Kidney (tissue), 14 donors: ENCODE data around the gene SLC6A17. TPM values are rescaled to one million over a fixed set of nuclear protein-coding genes. Genes with fewer than 3 reads are reported as not detected.

ENCODE experiments used
- DNase-seq, 5 donors: peaks; one replicate each; pipeline ENCODE4 v3.0.0-alpha.2; 2013 to 2020
- FAIRE-seq: peaks from 2 replicates; lab custom pipeline; 2012; peaks lifted over from hg19 to GRCh38; lab: Jason Lieb, UNC
- H3K27ac ChIP-seq, 2 donors: one replicate each; pipeline ENCODE4 v1.7.0; 2013; ENCODE audit warnings: low read depth in 2 of 2, low read length in 2 of 2, inconsistent platforms in 1 of 2
- H3K27me3 ChIP-seq: one replicate; pipeline ENCODE4 v1.7.1; 2013; ENCODE audit warnings: low read length, inconsistent platforms; ENCODE audit not compliant: control insufficient read depth, insufficient read depth
- H3K36me3 ChIP-seq, 3 donors: one replicate each; pipeline versions ENCODE4 v1.7.0 to v1.7.1; 2013; ENCODE audit warnings: low read length in 3 of 3, control low read depth in 1 of 3, inconsistent platforms in 1 of 3; ENCODE audit not compliant: insufficient read depth in 3 of 3, control insufficient read depth in 2 of 3
- H3K4me1 ChIP-seq, 3 donors: one replicate each; pipeline versions ENCODE4 v1.7.0 to v1.7.1; 2013; ENCODE audit warnings: low read length in 3 of 3, inconsistent platforms in 1 of 3, low read depth in 1 of 3; ENCODE audit not compliant: control insufficient read depth in 2 of 3, insufficient read depth in 2 of 3
- H3K4me3 ChIP-seq, 3 donors: one replicate each; pipeline versions ENCODE4 v1.7.0 to v1.8.1; 2013; ENCODE audit warnings: low read length in 3 of 3, control low read depth in 1 of 3, inconsistent platforms in 1 of 3
- H3K9ac ChIP-seq, 3 donors: one replicate each; pipeline versions ENCODE4 v1.7.0 to v1.7.1; 2013; ENCODE audit warnings: low read length in 3 of 3, control low read depth in 1 of 3, inconsistent platforms in 1 of 3
- H3K9me3 ChIP-seq, 3 donors: one replicate each; pipeline versions ENCODE4 v1.7.0 to v1.7.1; 2013; ENCODE audit warnings: low read length in 3 of 3, control low read depth in 1 of 3, inconsistent platforms in 1 of 3; ENCODE audit not compliant: control insufficient read depth in 2 of 3, insufficient read depth in 1 of 3
- CTCF ChIP-seq: IDR thresholded peaks from 3 replicates; pipeline ENCODE4 v1.5.1; 2012; ENCODE audit warnings: mild to moderate bottlenecking, moderate library complexity, borderline replicate concordance; ENCODE audit not compliant: insufficient read depth; ENCODE audit errors: extremely low read depth
- intact Hi-C: fragments of 100-400 bp; cut with DNase I; formaldehyde crosslinking; loops from one replicate; pipeline ENCODE4 v1.11.1; 2022
- polyA plus RNA-seq: library from polyadenylated mRNA; stranded (reverse); fragments of 350-450 nt; fragmentation: Illumina TruSeq; extraction: RNeasy Lipid Tissue Mini Kit (QIAGEN cat#74804); gene quantifications from one replicate; pipeline ENCODE4 v1.2.3, GENCODE V29; 2014; ENCODE audit warnings: low read depth, low replicate concordance; ENCODE audit not compliant: insufficient read depth
- total RNA-seq: library from RNA; stranded (reverse); fragmentation: NEBNext Ultra II Directional; extraction: Animal tissue kit (Norgen Biotek cat#: 25700); gene quantifications from one replicate; pipeline ENCODE4 v1.2.1, GENCODE V29; 2021
- donor health status: control.
- donor health status: control.
- donor health status: control.
- donor health status: control.
- donor health status: control.
- donor health status: DM: yes; HTN: yes; CAD: no.
- donor health status: Normal renal cell carcinoma (clear cell type).

SLC6A17 gene
- total and polyA plus RNA-seq, 2 donors from 2014 or later, result 1.7 to 2.3 TPM

- FAIRE-seq (no peak), DNase-seq (peak in 3 of 5 donors; percentile 58 to 77 (median 63))
- Histone ChIP-seq H3K27me3 (no peaks in the 10 kb centered on the region), H3K27ac (no peak overlapping the region), H3K9me3 (no peaks in the 10 kb centered on the region), H3K9ac (no peak overlapping the region), H3K4me3 (no peak overlapping the region), H3K36me3 (peaks cover 0 to 5% (median 0%) of the 10 kb centered on the region in 3 donors), H3K4me1 (peaks cover 0 to 45% (median 28%) of the 10 kb centered on the region in 3 donors)
- TF ChIP-seq CTCF, result no peak
- intact Hi-C loops, result no loop called here
Observed at GRCh38 chr1:110218739-110219138, 68.4 kb downstream of the SLC6A17 start.

GRCh38 chr1:110220324-110220723 lies 70.0 kb downstream of the SLC6A17 start:
- H3K27me3 ChIP-seq, result no peaks in the 10 kb centered on the region
- H3K27ac ChIP-seq, result peak overlapping the region; percentile 62 to 76
- peaks cover 0 to 35% (median 24%) of the 10 kb centered on the region in 3 donors for H3K4me1 ChIP-seq
- intact Hi-C loops, result no loop called here
- TF ChIP-seq CTCF, result no peak
- DNase-seq (peak in 2 of 5 donors; percentile 60 to 64), FAIRE-seq (no peak)
- H3K36me3 ChIP-seq, result peaks cover 0 to 5% (median 0%) of the 10 kb centered on the region in 3 donors
- H3K9me3 ChIP-seq, result no peaks in the 10 kb centered on the region
- no peak overlapping the region for H3K9ac ChIP-seq
- no peak overlapping the region for H3K4me3 ChIP-seq

GRCh38 chr1:110221119-110221518 lies 70.8 kb downstream of the SLC6A17 start:
- Histone ChIP-seq H3K4me3 (no peak overlapping the region), H3K27me3 (no peaks in the 10 kb centered on the region), H3K9ac (no peak overlapping the region), H3K4me1 (peaks cover 0 to 32% (median 17%) of the 10 kb centered on the region in 3 donors), H3K9me3 (no peaks in the 10 kb centered on the region), H3K36me3 (peaks cover 0 to 5% (median 0%) of the 10 kb centered on the region in 3 donors), H3K27ac (peak overlapping the region in 1 of 2 donors; percentile 76)
- no peak for TF ChIP-seq CTCF
- FAIRE-seq (no peak), DNase-seq (no peak)
- intact Hi-C loops, result no loop called here

- H3K27me3 ChIP-seq, result no peaks in the 10 kb centered on the region
- no peak for FAIRE-seq
- no peak for TF ChIP-seq CTCF
- no peak overlapping the region for H3K9ac ChIP-seq
- H3K4me1 ChIP-seq, result peaks cover 0 to 36% (median 13%) of the 10 kb centered on the region in 3 donors
- H3K9me3 ChIP-seq, result no peaks in the 10 kb centered on the region
- H3K36me3 ChIP-seq, result peaks cover 0 to 5% (median 5%) of the 10 kb centered on the region in 3 donors
- no peak for DNase-seq
- no peak overlapping the region for H3K27ac ChIP-seq
- intact Hi-C loops, result no loop called here
- no peak overlapping the region for H3K4me3 ChIP-seq
Observed at GRCh38 chr1:110223127-110223526, 72.8 kb downstream of the SLC6A17 start.
